ENCODE data around the gene SNX9. TPM values are rescaled to one million over a fixed set of nuclear protein-coding genes. Genes with fewer than 3 reads are reported as not detected.

SNX9 gene
- total RNA-seq, 1 experiment from 2014 or later = 37.8 TPM

Other genes with a start within 250 kb of the SNX9 start
- gene SYNJ2, start 158.6 kb downstream of the SNX9 start, total RNA-seq (2014; rRNA removed; shearing (Covaris generic)) = 40.3 and 50.4 TPM in 2 replicates